GM12801 (cell line): ENCODE results near the gene LDB2.

ENCODE experiments used
- TF ChIP-seq, protein P1 (sequence below): IDR thresholded peaks from one replicate; pipeline ENCODE4 v1.5.1; 2011; ENCODE audit warnings: control low read depth; ENCODE audit not compliant: insufficient read length; ENCODE audit errors: extremely low read depth

Gene LDB2

DNA sequence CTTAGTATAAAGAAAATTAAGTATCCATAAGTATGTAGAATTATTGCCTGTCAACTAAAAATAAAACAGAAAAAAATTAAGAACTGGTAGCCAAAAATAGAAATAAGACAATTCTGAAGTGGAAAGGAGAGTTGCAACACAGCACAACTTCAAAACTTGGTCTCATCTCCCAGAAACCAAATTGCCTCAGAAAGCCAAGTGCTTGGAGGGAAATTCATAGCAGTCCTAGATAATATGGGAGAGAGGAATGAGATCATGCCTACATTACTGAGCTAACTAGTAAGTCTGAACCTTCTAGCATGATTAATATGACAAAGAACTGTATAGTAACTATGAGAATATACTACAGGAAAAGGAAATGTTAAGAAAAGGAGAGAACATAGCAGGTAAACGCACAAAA is 256.5 kb downstream of the LDB2 start:
- TF ChIP-seq, protein P1, sequence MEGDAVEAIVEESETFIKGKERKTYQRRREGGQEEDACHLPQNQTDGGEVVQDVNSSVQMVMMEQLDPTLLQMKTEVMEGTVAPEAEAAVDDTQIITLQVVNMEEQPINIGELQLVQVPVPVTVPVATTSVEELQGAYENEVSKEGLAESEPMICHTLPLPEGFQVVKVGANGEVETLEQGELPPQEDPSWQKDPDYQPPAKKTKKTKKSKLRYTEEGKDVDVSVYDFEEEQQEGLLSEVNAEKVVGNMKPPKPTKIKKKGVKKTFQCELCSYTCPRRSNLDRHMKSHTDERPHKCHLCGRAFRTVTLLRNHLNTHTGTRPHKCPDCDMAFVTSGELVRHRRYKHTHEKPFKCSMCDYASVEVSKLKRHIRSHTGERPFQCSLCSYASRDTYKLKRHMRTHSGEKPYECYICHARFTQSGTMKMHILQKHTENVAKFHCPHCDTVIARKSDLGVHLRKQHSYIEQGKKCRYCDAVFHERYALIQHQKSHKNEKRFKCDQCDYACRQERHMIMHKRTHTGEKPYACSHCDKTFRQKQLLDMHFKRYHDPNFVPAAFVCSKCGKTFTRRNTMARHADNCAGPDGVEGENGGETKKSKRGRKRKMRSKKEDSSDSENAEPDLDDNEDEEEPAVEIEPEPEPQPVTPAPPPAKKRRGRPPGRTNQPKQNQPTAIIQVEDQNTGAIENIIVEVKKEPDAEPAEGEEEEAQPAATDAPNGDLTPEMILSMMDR: no peak

DNA sequence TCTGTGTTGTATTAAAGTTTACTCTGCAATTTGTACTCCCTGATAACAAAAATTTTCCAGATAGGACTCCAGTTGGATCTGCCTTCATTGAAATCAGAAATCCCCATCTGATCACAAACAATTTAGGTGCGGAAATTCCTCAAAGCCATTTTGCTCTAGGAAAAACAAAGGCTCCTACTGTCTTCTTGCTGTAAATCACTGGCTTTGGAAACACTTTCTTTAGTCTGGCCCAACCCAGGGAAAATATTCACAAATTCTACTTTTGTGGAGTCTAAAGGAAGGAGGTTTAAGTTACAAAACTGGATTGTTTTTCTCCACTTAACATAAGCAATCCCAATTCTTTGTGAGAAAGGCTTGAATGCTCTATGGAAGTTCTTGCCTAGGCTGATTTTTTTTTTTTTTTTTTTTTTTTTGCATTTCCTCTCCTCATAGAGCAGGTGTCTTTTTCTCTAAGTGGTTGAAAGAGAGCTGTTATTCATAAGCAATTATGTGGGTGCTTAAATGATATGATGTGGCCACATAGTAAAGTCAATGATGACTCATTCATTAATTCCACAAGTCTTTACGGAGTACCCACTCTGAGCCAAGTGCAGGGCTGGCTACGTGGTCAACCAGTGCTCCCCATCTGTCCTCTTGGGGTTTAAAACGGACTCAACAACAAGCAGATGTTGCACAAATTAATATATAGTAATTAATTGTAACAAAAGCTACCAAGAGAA is 261.4 kb downstream of the LDB2 start:
- TF ChIP-seq, protein P1: no peak

DNA sequence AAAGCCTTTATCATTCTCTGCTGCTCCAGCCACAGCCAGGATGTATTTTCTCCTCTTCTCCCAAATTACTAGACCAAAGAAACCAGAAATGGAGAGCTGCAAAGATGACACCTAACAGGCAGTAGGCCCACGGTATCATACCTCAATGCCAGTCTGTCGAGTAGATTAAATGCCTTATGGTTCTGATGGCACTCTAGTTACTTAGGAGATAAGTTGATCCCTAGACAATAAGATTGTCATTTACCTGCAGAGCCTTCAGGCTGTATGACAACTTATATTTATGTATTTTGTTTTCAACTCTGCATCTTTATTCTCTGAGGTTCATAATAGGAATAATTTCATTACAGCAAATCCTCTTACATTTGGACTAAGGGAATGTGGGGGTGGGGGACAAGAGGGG is 262.1 kb downstream of the LDB2 start:
- TF ChIP-seq, protein P1: no peak

DNA sequence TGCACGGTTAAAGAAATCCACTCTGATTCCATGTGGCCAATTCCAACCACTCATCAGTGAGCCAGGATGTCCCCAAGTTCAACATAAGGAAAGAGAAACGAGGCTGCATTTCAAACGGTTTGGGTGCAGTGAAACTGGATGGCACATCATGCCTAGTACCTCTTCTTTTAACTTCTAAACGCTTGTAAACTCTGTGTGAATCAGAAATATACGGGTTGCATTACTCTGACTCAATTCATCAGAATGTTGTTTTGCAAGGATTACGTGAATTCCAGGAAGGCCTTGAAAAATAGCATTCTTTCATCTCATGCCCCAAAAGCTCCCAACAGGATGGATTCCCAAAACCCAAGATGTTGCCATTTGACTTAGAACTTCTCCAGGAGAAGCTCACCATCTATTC is 270.4 kb downstream of the LDB2 start:
- TF ChIP-seq, protein P1: no peak

DNA sequence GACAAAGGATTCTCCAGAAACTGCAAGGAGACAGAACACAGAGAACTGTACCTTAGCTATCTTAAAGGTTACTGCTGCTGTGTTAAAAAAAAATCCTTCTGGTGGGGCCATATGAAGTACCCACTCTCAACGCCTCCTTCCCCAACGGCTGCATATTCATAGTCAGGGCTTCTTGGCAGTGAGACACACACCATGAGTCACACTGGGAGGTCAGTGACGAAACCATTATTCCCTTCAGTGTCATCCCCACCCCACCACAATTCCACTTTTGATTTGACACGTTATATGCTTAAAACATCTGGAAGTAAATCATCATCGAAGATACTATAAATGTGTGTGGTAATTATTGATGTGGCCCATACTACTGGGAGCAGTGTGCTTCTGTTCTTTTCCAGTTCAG is 271.5 kb downstream of the LDB2 start:
- TF ChIP-seq, protein P1: no peak

DNA sequence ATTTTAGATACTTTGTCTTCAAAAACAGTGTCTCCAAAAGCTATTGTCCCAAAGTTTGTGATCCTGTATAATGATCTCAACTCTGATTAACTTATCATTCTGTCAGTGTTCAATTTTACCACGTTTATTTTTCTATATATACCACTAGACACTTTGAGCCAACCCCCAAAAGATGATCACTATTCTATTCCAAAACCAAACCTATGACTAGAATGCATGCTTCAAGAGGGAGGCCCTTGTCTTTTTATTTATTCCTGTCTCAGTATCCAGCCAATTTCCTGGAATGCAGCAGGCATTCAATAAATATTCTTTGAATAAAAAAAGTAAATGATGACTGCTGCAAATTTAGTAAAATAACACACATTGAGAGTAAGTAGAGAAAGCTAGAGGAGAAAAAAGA is 275.6 kb downstream of the LDB2 start:
- TF ChIP-seq, protein P1: no peak

DNA sequence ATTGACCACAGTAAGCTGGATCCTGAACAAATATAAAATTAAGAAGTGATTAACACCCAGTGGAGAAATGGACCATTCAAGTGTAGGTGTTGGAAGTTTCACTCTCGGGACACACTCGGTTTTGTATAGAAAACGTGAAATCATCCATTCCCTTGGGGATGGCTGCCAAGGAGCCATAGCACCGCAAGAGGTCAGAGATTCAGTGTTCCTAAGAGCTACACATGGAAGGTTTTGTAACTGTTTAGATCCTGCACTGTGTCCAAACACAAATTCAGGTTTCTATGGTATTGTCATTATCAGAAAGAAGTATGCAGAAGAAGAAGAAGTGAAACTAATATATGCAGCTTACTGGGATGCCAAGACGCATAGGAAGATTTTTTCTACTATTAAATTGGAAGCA is 281.0 kb downstream of the LDB2 start:
- TF ChIP-seq, protein P1: no peak
